RWPE1 (cell line): ENCODE measurements around the gene ARHGAP28.

ENCODE experiments used
- CTCF ChIA-PET: fragments of 350-600 bp; sonication (Branson Sonifier 250); formaldehyde crosslinking; extraction: SDS; loops from one replicate; lab custom pipeline; 2021; lab: Yijun Ruan, JAX
- POLR2A ChIA-PET: fragments of 400-600 bp; formaldehyde crosslinking; extraction: SDS; loops from one replicate; lab custom pipeline; 2020; ENCODE audit warnings: antibody characterized with exemption; ENCODE audit not compliant: low non-redundant PET; lab: Yijun Ruan, JAX
- DNase-seq: peaks from one replicate; pipeline ENCODE4 v3.0.0; 2012; ENCODE audit warnings: low spot score
- H3K27ac ChIP-seq: fragments of 450-650 bp; 2 replicates; pipeline ENCODE4 v1.5.1; 2017
- TF ChIP-seq, protein P1 (sequence below): fragments of 450-650 bp; conservative IDR thresholded peaks from 2 replicates; pipeline ENCODE4 v1.5.1; 2017; ENCODE audit warnings: low read depth, mild to moderate bottlenecking

ARHGAP28 gene

DNA sequence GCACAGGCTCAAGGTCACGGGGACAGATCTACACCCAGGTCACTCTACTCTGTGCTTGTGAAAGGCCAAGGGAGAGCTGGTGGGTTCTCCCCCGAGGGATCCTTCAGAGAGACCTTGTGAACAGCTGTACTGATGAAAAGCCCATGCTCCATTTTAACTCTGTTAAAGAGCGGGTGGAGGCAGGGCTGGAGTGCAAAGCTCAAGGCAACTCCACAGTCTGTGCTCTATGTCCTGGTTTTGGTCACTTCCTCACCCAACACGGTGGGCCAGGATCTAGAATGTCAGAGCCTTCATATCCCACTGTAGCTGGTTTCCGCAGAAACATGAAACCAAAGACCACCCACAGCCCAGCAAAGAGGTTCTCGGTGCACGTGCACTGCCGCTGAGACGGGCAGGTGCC lies 210.9 kb downstream of the ARHGAP28 start:
- ChIA-PET POLR2A (no interaction called here), CTCF (no interaction called here)
- TF ChIP-seq, protein P1, sequence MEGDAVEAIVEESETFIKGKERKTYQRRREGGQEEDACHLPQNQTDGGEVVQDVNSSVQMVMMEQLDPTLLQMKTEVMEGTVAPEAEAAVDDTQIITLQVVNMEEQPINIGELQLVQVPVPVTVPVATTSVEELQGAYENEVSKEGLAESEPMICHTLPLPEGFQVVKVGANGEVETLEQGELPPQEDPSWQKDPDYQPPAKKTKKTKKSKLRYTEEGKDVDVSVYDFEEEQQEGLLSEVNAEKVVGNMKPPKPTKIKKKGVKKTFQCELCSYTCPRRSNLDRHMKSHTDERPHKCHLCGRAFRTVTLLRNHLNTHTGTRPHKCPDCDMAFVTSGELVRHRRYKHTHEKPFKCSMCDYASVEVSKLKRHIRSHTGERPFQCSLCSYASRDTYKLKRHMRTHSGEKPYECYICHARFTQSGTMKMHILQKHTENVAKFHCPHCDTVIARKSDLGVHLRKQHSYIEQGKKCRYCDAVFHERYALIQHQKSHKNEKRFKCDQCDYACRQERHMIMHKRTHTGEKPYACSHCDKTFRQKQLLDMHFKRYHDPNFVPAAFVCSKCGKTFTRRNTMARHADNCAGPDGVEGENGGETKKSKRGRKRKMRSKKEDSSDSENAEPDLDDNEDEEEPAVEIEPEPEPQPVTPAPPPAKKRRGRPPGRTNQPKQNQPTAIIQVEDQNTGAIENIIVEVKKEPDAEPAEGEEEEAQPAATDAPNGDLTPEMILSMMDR: no peak
- no peak for DNase-seq
- no peak overlapping the region for H3K27ac ChIP-seq

DNA sequence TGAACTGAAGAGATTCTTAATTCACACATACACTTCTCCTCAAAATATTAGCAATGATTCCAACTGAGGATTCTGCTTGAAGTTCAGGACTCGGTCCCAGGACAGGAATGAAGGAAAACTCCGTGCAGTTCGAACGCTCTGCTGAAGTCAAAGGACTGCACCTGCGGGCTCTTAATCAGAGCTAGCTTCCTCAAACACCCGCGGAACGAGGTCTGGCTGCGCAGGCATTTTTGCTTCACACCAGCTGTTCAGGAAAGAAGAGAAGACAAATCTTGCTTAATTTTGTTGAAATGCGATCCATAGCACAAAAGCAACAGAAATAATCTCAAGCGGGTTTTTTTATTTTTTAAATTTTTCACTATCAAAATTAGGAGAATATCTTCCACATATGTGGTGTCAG lies 212.5 kb downstream of the ARHGAP28 start:
- TF ChIP-seq, protein P1: no peak
- H3K27ac ChIP-seq: no peak overlapping the region
- DNase-seq: no peak
- POLR2A ChIA-PET: no interaction called here
- CTCF ChIA-PET: interaction anchor here (1.1 kb wide), 1 partner anchor 15 kb away, joined by 3 read pairs; no protein-coding TSS in a partner anchor

DNA sequence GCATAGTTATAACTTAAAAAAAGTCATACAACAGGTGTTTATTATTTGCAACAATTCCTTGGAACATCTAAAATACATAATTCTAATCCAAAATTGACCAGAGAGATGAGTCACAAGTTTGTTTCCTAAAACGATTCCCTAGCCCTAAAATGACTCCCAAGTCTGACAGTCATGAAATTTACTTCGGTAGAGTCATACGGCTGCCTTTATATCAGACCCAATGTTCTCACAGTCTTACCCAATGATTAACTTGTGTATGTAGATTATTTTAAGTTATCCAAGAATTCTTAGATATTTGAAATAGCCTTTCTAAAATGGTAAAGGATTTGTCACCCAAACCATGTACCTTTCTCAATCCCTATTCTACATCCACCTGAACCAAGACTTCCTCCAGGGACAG lies 213.2 kb downstream of the ARHGAP28 start:
- CTCF ChIA-PET: interaction anchor here (0.6 to 1.7 kb wide), 2 partner anchors 23 to 853 kb away, joined by 3 to 5 read pairs; no protein-coding TSS in a partner anchor
- TF ChIP-seq, protein P1: no peak
- no peak overlapping the region for H3K27ac ChIP-seq
- no peak for DNase-seq
- POLR2A ChIA-PET: no interaction called here

DNA sequence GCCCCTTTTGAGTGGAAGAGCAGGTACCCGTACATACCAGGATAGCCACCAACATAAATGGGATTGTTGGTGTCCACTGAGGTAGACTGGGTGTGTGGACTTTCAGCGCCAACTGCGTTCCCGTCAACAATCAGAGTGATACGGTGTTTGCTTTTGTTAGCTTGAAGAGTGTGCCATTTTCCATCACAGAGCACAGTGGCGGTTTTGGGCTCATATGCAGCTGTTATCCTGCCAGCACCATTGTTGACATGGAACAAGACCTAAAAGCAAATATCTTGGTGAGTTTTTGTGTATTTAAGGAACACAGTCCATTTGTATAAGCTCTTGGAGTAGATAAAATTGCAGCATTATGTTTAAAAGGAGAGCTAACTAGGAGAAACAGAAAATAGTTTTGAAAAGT lies 213.6 kb downstream of the ARHGAP28 start:
- POLR2A ChIA-PET: no interaction called here
- no peak for DNase-seq
- TF ChIP-seq, protein P1: no peak
- CTCF ChIA-PET: interaction anchor here (1.0 to 1.7 kb wide), 2 partner anchors 23 to 28 kb away, joined by 4 to 5 read pairs; no protein-coding TSS in a partner anchor
- no peak overlapping the region for H3K27ac ChIP-seq

DNA sequence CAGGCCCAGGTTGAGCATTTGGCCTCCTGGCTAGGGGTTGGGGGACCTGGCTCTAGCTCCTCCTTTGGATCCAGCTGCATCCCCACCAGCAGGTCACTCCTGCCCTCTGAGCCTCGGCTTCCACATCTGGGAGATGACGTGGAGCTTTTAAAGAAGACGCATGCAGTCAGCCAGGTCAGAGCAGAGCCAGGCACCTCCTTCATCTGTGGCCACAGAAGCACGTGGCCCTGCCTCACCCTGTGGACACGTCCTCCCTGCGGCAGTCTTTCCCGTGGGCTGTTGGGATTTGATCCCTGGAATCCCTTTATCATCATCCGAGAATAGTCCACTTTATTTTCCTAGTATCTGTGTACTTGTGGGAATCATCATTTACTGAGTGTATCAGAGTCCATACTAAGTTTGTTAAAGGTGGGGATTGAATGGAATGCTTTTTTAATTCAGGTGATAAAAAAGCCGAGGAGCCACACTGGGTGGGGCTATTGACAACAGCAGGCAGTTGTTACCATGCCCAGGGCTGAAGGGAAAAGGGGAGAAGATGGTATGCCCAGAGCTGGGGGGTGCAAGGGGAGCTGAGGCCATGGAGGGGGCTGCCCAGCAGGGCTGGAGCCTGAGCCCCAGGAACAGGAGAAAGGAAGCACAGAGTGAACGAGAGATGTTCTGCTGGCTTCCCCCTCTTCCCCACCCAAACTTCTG lies 218.0 kb downstream of the ARHGAP28 start:
- POLR2A ChIA-PET: no interaction called here
- DNase-seq: no peak
- CTCF ChIA-PET: interaction anchor here (0.6 kb wide), 1 partner anchor 46 kb away, joined by 3 read pairs; no protein-coding TSS in a partner anchor
- TF ChIP-seq, protein P1: no peak
- no peak overlapping the region for H3K27ac ChIP-seq

DNA sequence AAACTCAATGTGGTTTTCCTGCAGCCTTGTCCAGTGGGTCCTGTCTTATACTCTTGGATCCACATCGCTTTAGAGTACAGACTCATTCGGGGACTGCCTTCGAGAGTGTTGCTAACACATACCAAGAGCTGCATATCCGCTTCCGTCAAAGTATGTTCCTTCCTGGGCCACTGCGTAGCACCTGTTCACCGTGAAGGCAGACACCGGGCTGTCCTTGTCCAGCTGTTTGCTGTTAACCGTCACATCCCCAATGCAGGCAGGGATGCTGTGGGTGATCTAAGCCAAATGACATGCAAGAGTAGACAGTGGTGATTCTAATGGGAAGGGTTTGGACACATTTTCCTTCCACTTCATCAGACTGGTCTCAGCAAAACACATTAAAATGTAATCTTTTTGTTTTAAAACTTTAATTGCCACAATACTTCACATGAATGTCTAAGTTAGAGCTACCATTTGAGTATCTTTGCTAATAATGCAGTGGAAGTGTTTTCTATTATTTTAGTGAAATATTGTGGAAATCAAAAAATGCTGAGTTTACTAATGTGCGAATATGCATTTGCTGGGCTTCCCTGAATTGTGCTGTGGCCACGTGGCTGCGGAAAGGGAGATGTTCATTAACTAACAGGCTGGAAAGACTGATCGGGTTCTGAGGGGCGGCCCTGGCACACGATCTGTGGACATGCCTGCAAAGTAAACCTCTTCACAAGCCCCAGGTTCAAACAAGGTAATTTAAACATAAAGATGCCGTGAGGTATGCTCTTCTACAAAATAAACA lies 219.0 kb downstream of the ARHGAP28 start:
- TF ChIP-seq, protein P1: no peak
- no peak for DNase-seq
- POLR2A ChIA-PET: no interaction called here
- no peak overlapping the region for H3K27ac ChIP-seq
- CTCF ChIA-PET: no interaction called here
